ENCODE data around the gene ANKMY1. TPM values are rescaled to one million over a fixed set of nuclear protein-coding genes. Genes with fewer than 3 reads are reported as not detected.

Gene ANKMY1
- total RNA-seq, 1 donor from 2014 or later: 20.6 TPM

DNA sequence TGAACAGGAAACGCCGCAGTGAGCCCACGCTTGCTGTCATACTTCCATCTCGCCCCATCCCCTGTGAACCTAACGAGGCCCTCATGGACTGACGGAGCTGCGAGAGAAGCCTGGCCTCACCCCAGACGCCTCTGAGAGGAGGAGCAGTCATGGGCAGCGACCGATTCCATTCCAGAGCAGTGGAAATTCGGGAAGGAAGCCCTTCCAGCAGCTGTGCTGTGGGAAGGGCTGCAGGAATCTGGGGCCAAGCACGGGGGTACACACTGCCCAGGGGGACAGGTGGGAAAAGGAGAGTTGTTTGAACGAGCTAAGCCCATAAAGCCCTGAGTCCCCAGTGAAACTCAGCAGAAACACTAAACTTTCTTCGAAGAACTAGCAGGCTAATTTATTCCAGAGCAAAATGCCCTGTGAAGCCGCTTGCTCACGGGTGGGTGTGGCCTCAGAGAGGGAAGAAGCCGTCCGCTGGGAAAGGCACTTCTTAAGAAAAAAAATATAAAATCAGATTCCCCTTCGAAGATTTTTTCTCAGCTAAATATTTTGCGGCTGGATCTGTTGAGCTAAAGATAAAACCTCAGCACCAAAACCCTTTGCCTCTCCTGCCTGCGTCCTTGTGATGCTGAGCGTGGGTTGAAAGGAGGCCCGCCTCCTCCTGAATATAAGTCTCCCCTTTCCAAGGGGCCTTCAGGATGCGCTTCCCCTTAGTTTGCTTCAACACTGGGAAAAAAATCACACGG is 38.2 kb downstream of the ANKMY1 start:
- peak; percentile 60 to 87 for DNase-seq (ENCODE audit: extremely low spot score in 2 of 2)
- peaks cover 0 to 15% of the 10 kb centered on the region in 2 donors for H3K36me3 ChIP-seq
- TF ChIP-seq, protein P1, sequence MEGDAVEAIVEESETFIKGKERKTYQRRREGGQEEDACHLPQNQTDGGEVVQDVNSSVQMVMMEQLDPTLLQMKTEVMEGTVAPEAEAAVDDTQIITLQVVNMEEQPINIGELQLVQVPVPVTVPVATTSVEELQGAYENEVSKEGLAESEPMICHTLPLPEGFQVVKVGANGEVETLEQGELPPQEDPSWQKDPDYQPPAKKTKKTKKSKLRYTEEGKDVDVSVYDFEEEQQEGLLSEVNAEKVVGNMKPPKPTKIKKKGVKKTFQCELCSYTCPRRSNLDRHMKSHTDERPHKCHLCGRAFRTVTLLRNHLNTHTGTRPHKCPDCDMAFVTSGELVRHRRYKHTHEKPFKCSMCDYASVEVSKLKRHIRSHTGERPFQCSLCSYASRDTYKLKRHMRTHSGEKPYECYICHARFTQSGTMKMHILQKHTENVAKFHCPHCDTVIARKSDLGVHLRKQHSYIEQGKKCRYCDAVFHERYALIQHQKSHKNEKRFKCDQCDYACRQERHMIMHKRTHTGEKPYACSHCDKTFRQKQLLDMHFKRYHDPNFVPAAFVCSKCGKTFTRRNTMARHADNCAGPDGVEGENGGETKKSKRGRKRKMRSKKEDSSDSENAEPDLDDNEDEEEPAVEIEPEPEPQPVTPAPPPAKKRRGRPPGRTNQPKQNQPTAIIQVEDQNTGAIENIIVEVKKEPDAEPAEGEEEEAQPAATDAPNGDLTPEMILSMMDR (IDR thresholded peaks at IDR 0.05): no peak
- no peak for TF ChIP-seq POLR2A (IDR thresholded peaks at IDR 0.05)
- no peak for TF ChIP-seq POLR2AphosphoS5 (IDR thresholded peaks at IDR 0.05; ENCODE audit: insufficient read depth in 1 of 2, low read depth in 1 of 2)
- no peaks in the 10 kb centered on the region for H3K9me3 ChIP-seq
- H3K27me3 ChIP-seq: no peaks in the 10 kb centered on the region
- no peak overlapping the region for H3K27ac ChIP-seq
- H3K4me3 ChIP-seq: peak overlapping the region; percentile 2 to 13
- peaks cover 16% of the 10 kb centered on the region for H3K4me1 ChIP-seq
- intact Hi-C loops (cut with DNase I): no loop called here

DNA sequence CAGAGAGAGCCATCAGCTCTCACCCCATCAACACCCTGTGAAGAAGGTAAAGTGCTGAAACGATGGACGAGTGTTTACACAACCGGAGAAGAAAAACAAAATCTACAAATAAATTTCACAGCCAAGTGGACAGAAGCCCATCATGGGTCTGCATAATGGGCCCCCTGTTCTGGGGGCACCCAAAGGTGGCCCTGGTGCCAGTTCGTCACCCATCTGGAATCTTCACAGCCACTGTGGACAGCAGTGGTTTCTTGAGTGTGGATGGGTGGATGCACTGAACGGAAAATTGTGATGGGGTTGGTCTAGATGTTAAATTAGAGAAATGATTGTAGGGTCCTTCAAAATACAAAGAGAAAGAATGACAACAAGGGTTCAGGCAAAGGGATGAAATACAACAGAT is 38.8 kb downstream of the ANKMY1 start:
- H3K4me1 ChIP-seq: peaks cover 16% of the 10 kb centered on the region
- H3K27ac ChIP-seq: no peak overlapping the region
- TF ChIP-seq POLR2AphosphoS5 (IDR thresholded peaks at IDR 0.05; ENCODE audit: insufficient read depth in 1 of 2, low read depth in 1 of 2) (no peak), POLR2A (IDR thresholded peaks at IDR 0.05) (no peak)
- TF ChIP-seq, protein P1 (IDR thresholded peaks at IDR 0.05): no peak
- peak in 1 of 2 donors; percentile 52 for DNase-seq (ENCODE audit: extremely low spot score in 2 of 2)
- H3K4me3 ChIP-seq: no peak overlapping the region
- no peaks in the 10 kb centered on the region for H3K9me3 ChIP-seq
- H3K27me3 ChIP-seq: no peaks in the 10 kb centered on the region
- H3K36me3 ChIP-seq: peaks cover 0 to 15% of the 10 kb centered on the region in 2 donors
- intact Hi-C loops (cut with DNase I): no loop called here

DNA sequence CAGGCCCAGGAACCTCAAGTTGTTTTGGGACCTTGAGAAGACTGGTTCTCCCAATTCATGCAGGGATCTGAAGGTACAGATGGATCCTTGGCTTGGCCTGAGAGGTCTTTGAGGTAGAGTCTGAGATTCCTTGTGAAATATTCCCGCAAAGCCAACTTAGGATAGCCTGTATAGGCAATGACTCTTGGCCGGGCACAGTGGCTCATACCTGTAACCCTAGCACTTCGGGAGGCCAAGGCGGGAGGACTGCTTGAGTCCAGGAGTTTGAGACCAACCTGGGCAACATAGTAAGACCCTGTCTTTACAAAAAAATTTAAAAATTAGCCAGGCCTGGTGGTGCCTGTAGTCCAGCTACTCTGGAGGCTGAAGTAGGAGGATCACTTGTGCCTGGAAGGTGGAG is 40.4 kb downstream of the ANKMY1 start:
- intact Hi-C loops (cut with DNase I): no loop called here
- H3K36me3 ChIP-seq: no peaks in the 10 kb centered on the region

DNA sequence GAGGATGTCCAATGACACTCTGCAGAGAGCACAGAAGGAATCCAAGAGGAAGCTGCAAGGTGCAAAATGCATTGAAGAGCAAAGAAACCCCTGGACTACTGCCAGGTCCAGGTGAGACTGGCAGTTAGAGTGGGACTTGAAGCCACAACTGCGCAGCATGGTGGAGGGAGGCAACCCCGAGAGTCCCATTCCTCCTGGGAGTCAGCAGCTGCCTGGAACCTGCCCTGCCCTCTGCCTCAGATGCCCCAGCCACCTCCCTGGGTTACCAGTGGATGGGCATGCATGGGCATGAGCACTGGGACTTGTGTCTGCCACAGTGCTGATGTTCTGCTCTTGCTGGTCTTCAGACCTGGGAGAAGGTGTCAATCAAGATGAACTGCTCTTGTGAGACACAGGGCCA is 43.2 kb downstream of the ANKMY1 start:
- TF ChIP-seq POLR2AphosphoS5 (IDR thresholded peaks at IDR 0.05; ENCODE audit: insufficient read depth in 1 of 2, low read depth in 1 of 2) (no peak), POLR2A (IDR thresholded peaks at IDR 0.05) (no peak)
- TF ChIP-seq, protein P1 (IDR thresholded peaks at IDR 0.05): no peak
- intact Hi-C loops (cut with DNase I): no loop called here

More for the DNA sequence above, 40.4 kb downstream of the ANKMY1 start:
- TF ChIP-seq POLR2A (IDR thresholded peaks at IDR 0.05) (no peak), POLR2AphosphoS5 (IDR thresholded peaks at IDR 0.05; ENCODE audit: insufficient read depth in 1 of 2, low read depth in 1 of 2) (no peak)
- TF ChIP-seq, protein P1 (IDR thresholded peaks at IDR 0.05): no peak
- H3K4me1 ChIP-seq: peaks cover 16% of the 10 kb centered on the region
- peak in 1 of 2 donors; percentile 22 for DNase-seq (ENCODE audit: extremely low spot score in 2 of 2)
- no peak overlapping the region for H3K4me3 ChIP-seq
- no peaks in the 10 kb centered on the region for H3K9me3 ChIP-seq
- H3K27me3 ChIP-seq: no peaks in the 10 kb centered on the region
- no peak overlapping the region for H3K27ac ChIP-seq

More for the DNA sequence above, 43.2 kb downstream of the ANKMY1 start:
- DNase-seq (ENCODE audit: extremely low spot score in 2 of 2): peak; percentile 80 to 88
- no peaks in the 10 kb centered on the region for H3K36me3 ChIP-seq
- H3K4me3 ChIP-seq: no peak overlapping the region
- H3K27me3 ChIP-seq: no peaks in the 10 kb centered on the region
- H3K9me3 ChIP-seq: no peaks in the 10 kb centered on the region
- H3K4me1 ChIP-seq: peaks cover 6% of the 10 kb centered on the region
- no peak overlapping the region for H3K27ac ChIP-seq

Data from vagina (tissue), 2 donors.